Activated CD8-positive, alpha-beta memory T cell treated with anti-CD3 and anti-CD28 coated beads, Interleukin-2, amount 10 ng/mL, durations not matched to agents 7 days and 5 days (primary cell): Measurements from ENCODE around the gene ZBED4. TPM values are rescaled to one million over a fixed set of nuclear protein-coding genes. Genes with fewer than 3 reads are reported as not detected.

Experiments
- ATAC-seq: fragments of 150-1000 bp; cut with Tn5 transposase; one replicate; pipeline ENCODE4 v1.10.0; 2021; ENCODE audit warnings: moderate library complexity
- CTCF ChIA-PET: fragments of 350-600 bp; sonication (Branson Sonifier 250); formaldehyde crosslinking; loops from one replicate; lab custom pipeline; 2021; ENCODE audit warnings: antibody characterized with exemption; lab: Charles Lee
- DNase-seq: peaks from one replicate; pipeline ENCODE4 v3.0.0-alpha.2; 2020
- H3K27ac Mint-ChIP-seq: one replicate; pipeline ENCODE4 v1.8.0; 2021; ENCODE audit warnings: mild to moderate bottlenecking, mixed read lengths
- H3K27me3 Mint-ChIP-seq: one replicate; pipeline ENCODE4 v1.8.0; 2021; ENCODE audit warnings: mixed read lengths
- H3K36me3 Mint-ChIP-seq: one replicate; pipeline ENCODE4 v1.8.0; 2021; ENCODE audit warnings: mild to moderate bottlenecking, mixed read lengths
- H3K4me1 Mint-ChIP-seq: one replicate; pipeline ENCODE4 v1.8.0; 2021; ENCODE audit warnings: mixed read lengths
- H3K4me3 Mint-ChIP-seq: one replicate; pipeline ENCODE4 v1.8.0; 2021; ENCODE audit warnings: mild to moderate bottlenecking, moderate library complexity, mixed read lengths
- H3K9me3 Mint-ChIP-seq: one replicate; pipeline ENCODE4 v1.8.0; 2022; ENCODE audit warnings: low read depth, mixed read lengths
- total RNA-seq, 2 experiments: library from RNA; stranded (reverse); gene quantifications; one replicate each; pipeline ENCODE4 v1.2.3, GENCODE V29; 2021

Gene ZBED4
- total RNA-seq, 2 experiments from 2014 or later = 24.1 to 25.7 TPM

- ATAC-seq (no peak), DNase-seq (no peak)
- peaks cover 68% of the 10 kb centered on the region for H3K36me3 Mint-ChIP-seq
- H3K9me3 Mint-ChIP-seq = peaks cover 22% of the 10 kb centered on the region
- no peak overlapping the region for H3K4me3 Mint-ChIP-seq
- peaks cover 63% of the 10 kb centered on the region for H3K4me1 Mint-ChIP-seq
- H3K27me3 Mint-ChIP-seq = no peaks in the 10 kb centered on the region
- CTCF ChIA-PET = interaction anchor here (1.0 to 1.7 kb wide), 6 partner anchors 8 to 51 kb away, joined by 3 to 6 read pairs (median 4); no protein-coding TSS in a partner anchor
- peak overlapping the region; percentile 41 for H3K27ac Mint-ChIP-seq
Observed at GRCh38 chr22:49869086-49869830, 15.6 kb downstream of the ZBED4 start.

DNA sequence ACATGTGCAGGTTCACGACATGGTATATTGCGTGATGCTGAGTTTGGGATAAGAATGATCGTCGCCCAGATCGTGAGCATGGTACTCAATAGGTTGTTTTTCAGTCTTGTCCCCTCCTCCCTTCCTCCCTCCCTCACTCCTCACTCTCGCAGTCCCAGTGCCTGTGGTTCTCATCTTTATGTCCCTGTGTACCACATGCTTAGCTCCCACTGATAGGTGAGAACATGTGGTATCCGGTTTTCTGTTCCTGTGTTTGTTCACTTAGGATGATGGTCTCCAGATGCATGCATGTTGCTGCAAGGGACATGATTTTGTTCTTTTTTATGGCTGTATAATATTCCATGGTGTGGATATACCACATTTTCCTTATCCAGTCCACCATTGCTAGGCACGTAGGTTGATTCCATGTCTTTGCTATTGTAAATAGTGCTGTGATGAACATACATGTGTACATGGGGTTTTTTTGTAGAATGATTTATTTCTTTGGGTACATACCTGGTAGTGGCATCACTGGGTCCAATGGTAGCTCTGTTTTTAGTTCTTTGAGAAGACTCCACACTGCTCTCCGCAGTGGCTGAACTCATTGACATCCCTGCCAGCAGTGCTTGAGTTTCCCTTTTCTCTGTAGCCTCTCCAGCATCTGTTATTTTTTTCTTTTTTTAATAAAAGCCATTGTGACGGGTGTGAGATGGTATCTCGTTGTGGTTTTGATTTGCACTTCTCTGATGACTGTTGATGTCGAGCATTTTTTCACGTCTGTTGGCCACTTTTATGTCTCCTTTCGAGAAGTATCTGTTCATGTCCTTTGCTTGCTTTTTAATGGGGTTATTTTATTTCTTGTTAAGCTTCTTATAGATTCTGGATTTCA, 16.4 kb downstream of the ZBED4 start:
- ATAC-seq (peak; percentile 62), DNase-seq (peak; percentile 56)
- Mint-ChIP-seq H3K9me3 (peaks cover 22% of the 10 kb centered on the region), H3K27ac (peak overlapping the region; percentile 72), H3K4me1 (peaks cover 63% of the 10 kb centered on the region), H3K4me3 (no peak overlapping the region), H3K27me3 (no peaks in the 10 kb centered on the region), H3K36me3 (peaks cover 68% of the 10 kb centered on the region)
- CTCF ChIA-PET = interaction anchor here (1.2 to 1.7 kb wide), 2 partner anchors 22 to 44 kb away, joined by 3 to 4 read pairs; no protein-coding TSS in a partner anchor

DNA sequence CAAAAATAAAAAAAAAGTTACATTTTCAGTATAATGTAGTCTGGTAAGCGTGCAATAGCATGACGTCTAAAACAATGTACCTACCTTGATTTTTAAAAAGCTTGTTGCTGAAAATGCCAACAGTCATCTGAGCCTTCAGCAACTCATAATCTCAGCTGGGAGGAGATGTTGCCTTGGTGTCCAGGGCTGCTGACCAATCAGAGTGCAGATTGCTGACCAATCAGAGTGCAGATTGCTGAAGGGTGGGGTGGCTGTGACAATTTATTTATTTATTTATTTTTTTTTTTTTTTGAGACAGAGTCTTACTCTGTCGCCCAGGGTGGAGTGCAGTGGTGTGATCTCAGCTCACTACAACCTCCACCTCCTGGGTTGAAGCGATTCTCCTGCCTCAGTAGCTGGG, 17.8 kb downstream of the ZBED4 start:
- no peaks in the 10 kb centered on the region for H3K27me3 Mint-ChIP-seq

GRCh38 chr22:49872347-49872746, 18.7 kb downstream of the ZBED4 start:
- CTCF ChIA-PET = interaction anchor here (0.6 to 1.0 kb wide), 3 partner anchors 8 to 105 kb away, joined by 3 to 4 read pairs (median 4); no protein-coding TSS in a partner anchor
- ATAC-seq = no peak
- Mint-ChIP-seq H3K9me3 (peaks cover 10% of the 10 kb centered on the region), H3K4me1 (peaks cover 45% of the 10 kb centered on the region), H3K4me3 (no peak overlapping the region), H3K27ac (no peak overlapping the region), H3K36me3 (peaks cover 64% of the 10 kb centered on the region), H3K27me3 (no peaks in the 10 kb centered on the region)
- DNase-seq = no peak

More for the DNA sequence above, 17.8 kb downstream of the ZBED4 start:
- Mint-ChIP-seq H3K27ac (no peak overlapping the region), H3K36me3 (peaks cover 67% of the 10 kb centered on the region), H3K9me3 (peaks cover 13% of the 10 kb centered on the region), H3K4me3 (no peak overlapping the region), H3K4me1 (peaks cover 54% of the 10 kb centered on the region)
- DNase-seq = no peak
- CTCF ChIA-PET = interaction anchor here (0.9 to 1.0 kb wide), 2 partner anchors 9 to 104 kb away, joined by 3 to 4 read pairs; no protein-coding TSS in a partner anchor
- no peak for ATAC-seq

GRCh38 chr22:49873228-49873940, 19.7 kb downstream of the ZBED4 start:
- Mint-ChIP-seq H3K4me3 (no peak overlapping the region), H3K4me1 (peaks cover 40% of the 10 kb centered on the region), H3K27me3 (no peaks in the 10 kb centered on the region), H3K9me3 (peaks cover 12% of the 10 kb centered on the region), H3K27ac (no peak overlapping the region), H3K36me3 (peaks cover 61% of the 10 kb centered on the region)
- CTCF ChIA-PET = no interaction called here
- ATAC-seq (no peak), DNase-seq (no peak)

DNA sequence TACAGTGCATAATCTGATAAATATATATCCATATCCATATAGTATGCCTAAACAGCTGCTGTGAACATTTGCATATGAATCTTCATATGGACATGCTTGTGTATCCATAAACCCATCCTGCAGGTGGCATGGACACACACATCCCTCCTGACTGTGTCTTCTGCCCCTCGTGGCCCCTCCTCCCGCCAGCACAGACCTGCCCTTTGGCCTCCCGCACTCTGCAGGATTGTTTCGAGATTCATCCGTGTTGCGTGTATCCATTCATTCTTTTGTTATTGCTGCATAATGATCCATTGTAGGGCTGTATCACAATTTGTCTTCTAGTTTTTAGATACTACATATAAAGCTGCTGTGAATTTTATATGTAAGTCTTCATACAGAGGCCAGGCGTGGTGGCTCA, 24.0 kb downstream of the ZBED4 start:
- ATAC-seq (no peak), DNase-seq (no peak)
- Mint-ChIP-seq H3K9me3 (peaks cover 2% of the 10 kb centered on the region), H3K4me1 (peaks cover 40% of the 10 kb centered on the region), H3K27me3 (no peaks in the 10 kb centered on the region), H3K4me3 (no peak overlapping the region), H3K36me3 (peaks cover 45% of the 10 kb centered on the region), H3K27ac (no peak overlapping the region)
- CTCF ChIA-PET = interaction anchor here (1.5 kb wide), 1 partner anchor 9 kb away, joined by 6 read pairs; no protein-coding TSS in a partner anchor

DNA sequence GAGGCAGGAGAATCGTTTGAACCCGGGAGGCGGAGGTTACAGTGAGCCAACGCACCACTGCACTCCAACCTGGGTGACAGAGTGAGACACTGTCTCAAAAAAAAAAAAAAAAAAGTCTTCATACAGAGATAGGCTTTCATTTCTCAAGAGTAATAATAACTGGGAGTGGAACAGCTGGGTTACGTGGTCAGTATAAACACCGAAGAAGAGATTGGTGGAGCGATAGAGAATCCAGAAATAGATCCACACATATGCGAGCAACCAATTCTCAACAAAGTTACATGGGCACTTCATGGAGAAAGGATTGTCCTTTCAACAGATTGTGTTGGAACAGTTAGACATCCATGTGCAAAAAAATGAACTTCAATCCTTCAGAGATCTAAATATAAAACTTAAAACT, 24.6 kb downstream of the ZBED4 start:
- Mint-ChIP-seq H3K27me3 (no peaks in the 10 kb centered on the region), H3K4me1 (peaks cover 40% of the 10 kb centered on the region), H3K36me3 (peaks cover 44% of the 10 kb centered on the region), H3K27ac (no peak overlapping the region), H3K9me3 (peaks cover 2% of the 10 kb centered on the region), H3K4me3 (no peak overlapping the region)
- DNase-seq (no peak), ATAC-seq (no peak)
- CTCF ChIA-PET = no interaction called here

DNA sequence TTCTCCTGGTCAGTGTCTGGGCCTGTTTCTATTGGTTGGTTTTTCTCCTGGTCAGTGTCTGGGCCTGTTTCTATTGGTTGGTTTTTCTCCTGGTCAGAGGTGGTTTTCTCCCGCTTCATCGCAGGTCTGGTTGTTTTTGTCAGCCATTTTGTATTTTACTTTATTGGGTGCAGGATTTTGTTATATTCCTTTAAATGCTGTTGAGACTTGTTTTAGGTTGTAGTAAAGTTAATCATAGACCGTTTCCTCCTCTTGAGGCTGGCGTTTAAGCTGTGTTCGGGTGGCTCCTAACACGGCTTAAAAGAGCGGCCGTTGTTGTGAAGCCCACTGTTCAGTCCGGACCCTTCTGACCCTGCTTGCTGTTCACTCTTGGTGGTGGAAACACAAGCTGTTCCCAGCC, 26.2 kb downstream of the ZBED4 start:
- Mint-ChIP-seq H3K9me3 (peaks cover 2% of the 10 kb centered on the region), H3K4me3 (peak overlapping the region; percentile 58), H3K27ac (peak overlapping the region; percentile 90), H3K36me3 (peaks cover 47% of the 10 kb centered on the region), H3K4me1 (peaks cover 39% of the 10 kb centered on the region), H3K27me3 (no peaks in the 10 kb centered on the region)
- ATAC-seq (no peak), DNase-seq (no peak)
- CTCF ChIA-PET = interaction anchor here (1.1 to 2.9 kb wide), 5 partner anchors 8 to 112 kb away, joined by 3 to 12 read pairs (median 4); no protein-coding TSS in a partner anchor

DNA sequence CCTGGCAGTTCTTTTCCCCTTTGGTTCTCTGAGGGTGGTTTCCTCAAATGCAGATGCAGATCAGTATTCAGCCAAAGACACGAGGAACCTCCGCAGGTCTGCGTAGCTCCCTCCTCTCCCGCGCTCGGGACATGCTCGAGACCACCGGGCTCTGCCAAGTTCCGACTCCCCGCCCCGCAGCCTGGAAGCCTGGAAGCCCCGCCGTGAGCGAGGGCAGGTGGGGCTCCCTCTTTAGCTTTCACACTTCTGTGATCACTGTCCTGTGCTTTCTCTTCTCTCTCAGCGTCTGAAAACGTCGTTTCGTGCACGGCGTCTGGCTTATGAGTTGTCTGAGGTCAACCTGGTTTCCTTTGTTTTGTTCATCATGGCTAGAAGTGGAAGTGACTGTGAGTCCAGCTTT, 26.6 kb downstream of the ZBED4 start:
- DNase-seq (peak; percentile 76), ATAC-seq (peak; percentile 86)
- Mint-ChIP-seq H3K27ac (peak overlapping the region; percentile 90), H3K9me3 (peaks cover 2% of the 10 kb centered on the region), H3K36me3 (peaks cover 48% of the 10 kb centered on the region), H3K4me1 (peaks cover 39% of the 10 kb centered on the region), H3K4me3 (peak overlapping the region; percentile 58), H3K27me3 (no peaks in the 10 kb centered on the region)
- CTCF ChIA-PET = interaction anchor here (1.1 to 2.9 kb wide), 6 partner anchors 9 to 113 kb away, joined by 3 to 12 read pairs (median 4); no protein-coding TSS in a partner anchor

- CTCF ChIA-PET = interaction anchor here (1.5 kb wide), 2 partner anchors 14 to 114 kb away, joined by 4 to 5 read pairs; no protein-coding TSS in a partner anchor
- H3K27ac Mint-ChIP-seq = peak overlapping the region; percentile 68
Observed at GRCh38 chr22:49881856-49882255, 28.2 kb downstream of the ZBED4 start.

DNA sequence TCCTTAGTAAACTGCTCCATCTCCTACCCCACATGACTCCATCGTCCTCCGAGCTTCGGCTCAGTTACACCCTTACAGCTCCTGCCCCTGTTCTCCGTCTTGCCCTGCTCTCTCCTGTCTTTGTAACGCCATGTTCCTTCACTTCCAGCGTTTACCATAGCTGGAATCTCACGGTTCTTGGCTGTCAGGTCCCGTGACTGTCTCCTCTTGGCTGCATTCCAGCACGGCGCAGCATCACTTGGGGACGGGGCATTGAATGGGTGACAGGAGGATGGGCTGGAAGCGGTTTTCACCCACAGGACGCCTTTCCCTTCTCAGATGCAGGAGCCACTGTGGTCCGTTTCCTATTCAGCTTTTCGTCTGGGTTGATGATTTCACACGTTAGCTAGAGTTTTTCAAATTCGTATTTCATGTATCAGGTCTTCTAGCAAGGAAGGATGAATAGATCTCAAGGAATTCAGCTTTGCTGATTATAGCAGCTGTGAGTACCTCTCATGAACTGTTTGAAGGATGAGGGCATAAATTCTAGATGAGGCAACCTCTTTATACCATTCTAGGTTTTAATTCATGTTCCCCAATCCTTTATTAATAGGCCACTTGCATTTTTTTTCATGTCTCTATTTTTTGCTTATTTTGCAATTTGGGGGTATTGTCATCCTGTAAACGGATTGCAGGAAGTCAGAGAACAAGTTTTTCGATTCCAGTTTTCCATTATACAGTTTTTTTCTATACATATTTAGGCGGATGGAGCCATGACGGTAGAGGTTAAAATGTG, 29.1 kb downstream of the ZBED4 start:
- peaks cover 53% of the 10 kb centered on the region for H3K36me3 Mint-ChIP-seq
- DNase-seq = no peak

More at GRCh38 chr22:49881856-49882255, 28.2 kb downstream of the ZBED4 start:
- peaks cover 41% of the 10 kb centered on the region for H3K4me1 Mint-ChIP-seq
- no peak for DNase-seq
- H3K4me3 Mint-ChIP-seq = no peak overlapping the region
- no peaks in the 10 kb centered on the region for H3K27me3 Mint-ChIP-seq
- H3K9me3 Mint-ChIP-seq = peaks cover 2% of the 10 kb centered on the region
- peaks cover 48% of the 10 kb centered on the region for H3K36me3 Mint-ChIP-seq
- ATAC-seq = no peak

DNA sequence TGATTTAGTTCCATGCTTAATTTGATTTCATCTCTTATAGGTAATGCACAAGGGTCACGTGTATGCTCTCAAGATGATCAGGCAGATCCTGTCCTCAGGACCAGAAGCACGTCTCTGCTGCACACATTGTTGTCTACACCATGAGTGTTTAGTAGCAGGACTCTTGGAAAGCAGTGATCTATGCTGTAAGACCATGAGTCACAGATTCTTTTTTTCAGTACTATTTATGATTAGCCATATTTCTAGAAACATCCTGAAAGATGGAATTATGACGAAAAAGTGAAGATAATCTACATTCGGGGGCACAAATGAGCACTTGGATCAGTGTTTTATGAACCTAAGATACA, 29.6 kb downstream of the ZBED4 start:
- CTCF ChIA-PET = no interaction called here
- DNase-seq (no peak), ATAC-seq (no peak)
- Mint-ChIP-seq H3K4me3 (no peak overlapping the region), H3K9me3 (peaks cover 1% of the 10 kb centered on the region), H3K36me3 (peaks cover 55% of the 10 kb centered on the region), H3K27ac (no peak overlapping the region), H3K4me1 (peaks cover 41% of the 10 kb centered on the region), H3K27me3 (no peaks in the 10 kb centered on the region)

More for the DNA sequence above, 29.1 kb downstream of the ZBED4 start:
- Mint-ChIP-seq H3K4me1 (peaks cover 43% of the 10 kb centered on the region), H3K4me3 (no peak overlapping the region), H3K27ac (peak overlapping the region; percentile 4), H3K27me3 (no peaks in the 10 kb centered on the region), H3K9me3 (peaks cover under 1% of the 10 kb centered on the region)
- CTCF ChIA-PET = interaction anchor here (1.5 kb wide), 1 partner anchor 115 kb away, joined by 5 read pairs; no protein-coding TSS in a partner anchor
- ATAC-seq = no peak
